ENCODE measurements around the gene MTUS2. TPM values are rescaled to one million over a fixed set of nuclear protein-coding genes. Genes with fewer than 3 reads are reported as not detected.

The MTUS2 gene
- total RNA-seq, 1 donor, result 0.36 TPM

- DNase-seq (ENCODE audit: insufficient read length, low spot score, missing footprints), result no peak
- Histone ChIP-seq H4K20me1 (ENCODE audit: insufficient read depth, low read length) (no peaks in the 10 kb centered on the region), H3K4me3 (ENCODE audit: insufficient read depth, low read length) (no peak overlapping the region), H3K27me3 (ENCODE audit: insufficient read depth, low read length) (no peaks in the 10 kb centered on the region), H3K4me1 (ENCODE audit: insufficient read depth, low read length) (no peaks in the 10 kb centered on the region), H3K27ac (ENCODE audit: low read depth, low read length) (no peak overlapping the region), H3K4me2 (ENCODE audit: insufficient read depth, low read length) (no peak overlapping the region), H3K79me2 (ENCODE audit: insufficient read depth, low read length) (no peaks in the 10 kb centered on the region), H3K9me3 (ENCODE audit: low read depth, low read length) (no peaks in the 10 kb centered on the region), H2AFZ (ENCODE audit: low read length) (no peak overlapping the region), H3K36me3 (ENCODE audit: insufficient read depth, low read length) (no peaks in the 10 kb centered on the region)
- TF ChIP-seq CTCF (IDR thresholded peaks at IDR 0.05; ENCODE audit: extremely low read depth, low read depth, low read length), result no peak
Observed at GRCh38 chr13:29279356-29280254, 459.5 kb downstream of the MTUS2 start.

- DNase-seq (ENCODE audit: insufficient read length, low spot score, missing footprints), result no peak
- Histone ChIP-seq H3K36me3 (ENCODE audit: insufficient read depth, low read length) (no peaks in the 10 kb centered on the region), H2AFZ (ENCODE audit: low read length) (no peak overlapping the region), H3K4me3 (ENCODE audit: insufficient read depth, low read length) (no peak overlapping the region), H3K79me2 (ENCODE audit: insufficient read depth, low read length) (no peaks in the 10 kb centered on the region), H4K20me1 (ENCODE audit: insufficient read depth, low read length) (no peaks in the 10 kb centered on the region), H3K27me3 (ENCODE audit: insufficient read depth, low read length) (no peaks in the 10 kb centered on the region), H3K27ac (ENCODE audit: low read depth, low read length) (no peak overlapping the region), H3K9me3 (ENCODE audit: low read depth, low read length) (no peaks in the 10 kb centered on the region), H3K4me2 (ENCODE audit: insufficient read depth, low read length) (no peak overlapping the region), H3K4me1 (ENCODE audit: insufficient read depth, low read length) (no peaks in the 10 kb centered on the region)
- no peak for TF ChIP-seq CTCF (IDR thresholded peaks at IDR 0.05; ENCODE audit: extremely low read depth, low read depth, low read length)
Observed at GRCh38 chr13:29281932-29282495, 461.9 kb downstream of the MTUS2 start.

DNA sequence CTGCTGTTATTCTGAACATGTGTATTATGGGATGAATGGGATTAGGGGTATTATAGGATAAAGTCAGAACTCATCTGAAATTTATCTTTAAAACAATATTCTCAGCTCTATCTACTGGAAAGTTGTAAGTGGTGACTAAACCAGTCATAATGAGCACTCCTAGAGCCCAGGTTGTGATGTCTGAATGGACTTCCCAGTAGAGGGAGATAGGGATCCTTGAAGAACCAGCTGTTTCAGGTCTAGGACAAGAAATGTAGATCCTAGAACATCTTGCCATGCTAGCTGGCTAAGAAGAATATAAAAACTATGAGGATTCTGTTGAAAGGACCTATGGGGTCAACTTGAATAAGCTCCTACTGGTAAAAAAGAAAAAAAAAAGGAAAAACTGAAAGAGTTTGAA, 464.6 kb downstream of the MTUS2 start:
- no peaks in the 10 kb centered on the region for H3K27me3 ChIP-seq (ENCODE audit: insufficient read depth, low read length)

More for the DNA sequence above, 464.6 kb downstream of the MTUS2 start:
- H3K9me3 ChIP-seq (ENCODE audit: low read depth, low read length), result no peaks in the 10 kb centered on the region
- TF ChIP-seq CTCF (IDR thresholded peaks at IDR 0.05; ENCODE audit: extremely low read depth, low read depth, low read length), result no peak
- H3K27ac ChIP-seq (ENCODE audit: low read depth, low read length), result no peak overlapping the region
- no peaks in the 10 kb centered on the region for H3K4me1 ChIP-seq (ENCODE audit: insufficient read depth, low read length)
- H3K4me2 ChIP-seq (ENCODE audit: insufficient read depth, low read length), result no peak overlapping the region
- no peak for DNase-seq (ENCODE audit: insufficient read length, low spot score, missing footprints)
- H3K79me2 ChIP-seq (ENCODE audit: insufficient read depth, low read length), result no peaks in the 10 kb centered on the region
- H2AFZ ChIP-seq (ENCODE audit: low read length), result no peak overlapping the region
- H4K20me1 ChIP-seq (ENCODE audit: insufficient read depth, low read length), result no peaks in the 10 kb centered on the region
- H3K4me3 ChIP-seq (ENCODE audit: insufficient read depth, low read length), result no peak overlapping the region
- H3K36me3 ChIP-seq (ENCODE audit: insufficient read depth, low read length), result no peaks in the 10 kb centered on the region

Measured in osteoblast (primary cell).